Cardiac muscle cell (in vitro differentiated cells and primary cell): ENCODE measurements around the gene ABHD1. TPM values are rescaled to one million over a fixed set of nuclear protein-coding genes. Genes with fewer than 3 reads are reported as not detected.

Experiments used
- DNase-seq, 2 donors: peaks; one replicate each; pipeline versions ENCODE4 v3.0.0 to v3.0.0-alpha.2; 2010 to 2017; ENCODE audit warnings: low read depth in 1 of 2, low spot score in 1 of 2
- H3K27ac ChIP-seq: fragments of 200-600 bp; sonication (generic); 2 replicates; pipeline ENCODE4 v1.5.1; 2016
- H3K27me3 ChIP-seq: fragments of 200-600 bp; sonication (generic); 2 replicates; pipeline ENCODE4 v1.6.0; 2016; ENCODE audit warnings: control low read depth
- H3K36me3 ChIP-seq: fragments of 200-600 bp; sonication (generic); 2 replicates; pipeline ENCODE4 v1.5.1; 2016; ENCODE audit warnings: control low read depth
- H3K4me1 ChIP-seq: fragments of 200-600 bp; sonication (generic); 2 replicates; pipeline ENCODE4 v1.8.1; 2017; ENCODE audit warnings: low read depth, mild to moderate bottlenecking, mixed run types
- H3K4me3 ChIP-seq: fragments of 200-600 bp; sonication (generic); 2 replicates; pipeline ENCODE4 v1.5.1; 2016; ENCODE audit warnings: mild to moderate bottlenecking
- H3K9me3 ChIP-seq: fragments of 200-600 bp; sonication (generic); 2 replicates; pipeline ENCODE4 v1.5.1; 2017; ENCODE audit warnings: low read depth, mild to moderate bottlenecking, control low read depth
- polyA plus RNA-seq: library from polyadenylated mRNA; unstranded; fragments of >200 nt; fragmentation: Nextera tagmentation; extraction: Ambion mirVana; gene quantifications from 2 replicates; pipeline ENCODE4 v1.2.1, GENCODE V29; 2016
- total RNA-seq: library from RNA; depleted of rRNA; stranded (reverse); fragments of >200 nt; gene quantifications from 2 replicates; pipeline ENCODE4 v1.2.3, GENCODE V29; 2016
- TF ChIP-seq, protein P1 (sequence below): IDR thresholded peaks from 2 replicates; pipeline ENCODE4 v1.5.1; 2012; ENCODE audit warnings: low read depth, mild to moderate bottlenecking, low read length

The ABHD1 gene
- total and polyA plus RNA-seq, 2 experiments from 2014 or later: 0.27 to 2.0 TPM

DNA sequence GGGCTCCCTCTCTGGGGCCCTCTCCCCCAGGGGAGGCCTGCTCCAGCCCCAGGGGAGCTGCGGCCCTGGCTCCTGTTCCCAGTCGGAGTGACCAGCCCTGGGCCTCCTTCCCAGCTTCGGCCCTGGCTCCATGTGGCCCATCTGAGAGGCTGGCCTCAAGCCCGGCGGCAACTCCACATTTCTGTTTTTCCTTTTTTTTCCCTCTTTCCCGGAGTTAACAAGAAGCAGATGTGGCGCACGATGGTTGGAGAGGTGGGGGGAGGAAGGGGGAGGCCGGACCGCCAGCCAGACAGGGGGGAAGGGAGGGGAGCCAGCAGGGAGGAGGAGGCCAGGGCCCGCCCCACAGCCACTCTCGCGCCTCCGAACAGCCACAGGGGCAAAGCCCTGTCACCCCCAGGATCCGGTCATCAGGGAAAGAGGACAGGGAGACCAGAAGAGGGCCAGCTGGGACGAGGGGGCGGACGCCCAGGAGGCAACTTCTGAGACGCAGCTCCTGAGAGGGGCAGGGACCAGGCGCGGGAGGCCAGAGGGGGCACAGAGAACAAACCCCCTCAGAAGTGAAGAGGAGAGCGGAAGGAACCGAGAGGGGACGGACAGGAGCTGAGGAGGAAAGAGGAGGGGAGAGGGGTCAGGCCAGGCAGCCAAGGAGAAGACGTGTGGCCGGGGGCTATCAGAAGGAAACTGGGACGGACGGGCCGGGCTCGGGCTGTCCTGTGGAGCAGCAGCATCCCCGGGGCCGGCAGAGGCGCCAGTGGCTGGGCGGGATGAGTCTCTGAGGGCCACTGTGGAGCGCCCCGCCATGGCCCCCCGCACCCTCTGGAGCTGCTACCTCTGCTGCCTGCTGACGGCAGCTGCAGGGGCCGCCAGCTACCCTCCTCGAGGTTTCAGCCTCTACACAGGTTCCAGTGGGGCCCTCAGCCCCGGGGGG, 45.1 kb upstream of the ABHD1 start, which contains the start of gene EMILIN1:
Gene EMILIN1 (plus strand): TSS at position 349 of the 928 bp plus-strand sequence. CDS start 451 bp downstream, at position 800.
- no peaks in the 10 kb centered on the region for H3K36me3 ChIP-seq
- no peaks in the 10 kb centered on the region for H3K9me3 ChIP-seq
- DNase-seq: peak; percentile 25 to 99
- H3K4me3 ChIP-seq: no peak within 1 kb of the TSS
- no peaks in the 10 kb centered on the region for H3K27me3 ChIP-seq
- peak within 1 kb of the TSS; percentile 68 for H3K27ac ChIP-seq
- peaks cover 24% of the 10 kb centered on the region for H3K4me1 ChIP-seq
- TF ChIP-seq, protein P1, sequence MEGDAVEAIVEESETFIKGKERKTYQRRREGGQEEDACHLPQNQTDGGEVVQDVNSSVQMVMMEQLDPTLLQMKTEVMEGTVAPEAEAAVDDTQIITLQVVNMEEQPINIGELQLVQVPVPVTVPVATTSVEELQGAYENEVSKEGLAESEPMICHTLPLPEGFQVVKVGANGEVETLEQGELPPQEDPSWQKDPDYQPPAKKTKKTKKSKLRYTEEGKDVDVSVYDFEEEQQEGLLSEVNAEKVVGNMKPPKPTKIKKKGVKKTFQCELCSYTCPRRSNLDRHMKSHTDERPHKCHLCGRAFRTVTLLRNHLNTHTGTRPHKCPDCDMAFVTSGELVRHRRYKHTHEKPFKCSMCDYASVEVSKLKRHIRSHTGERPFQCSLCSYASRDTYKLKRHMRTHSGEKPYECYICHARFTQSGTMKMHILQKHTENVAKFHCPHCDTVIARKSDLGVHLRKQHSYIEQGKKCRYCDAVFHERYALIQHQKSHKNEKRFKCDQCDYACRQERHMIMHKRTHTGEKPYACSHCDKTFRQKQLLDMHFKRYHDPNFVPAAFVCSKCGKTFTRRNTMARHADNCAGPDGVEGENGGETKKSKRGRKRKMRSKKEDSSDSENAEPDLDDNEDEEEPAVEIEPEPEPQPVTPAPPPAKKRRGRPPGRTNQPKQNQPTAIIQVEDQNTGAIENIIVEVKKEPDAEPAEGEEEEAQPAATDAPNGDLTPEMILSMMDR: peak; percentile 13

DNA sequence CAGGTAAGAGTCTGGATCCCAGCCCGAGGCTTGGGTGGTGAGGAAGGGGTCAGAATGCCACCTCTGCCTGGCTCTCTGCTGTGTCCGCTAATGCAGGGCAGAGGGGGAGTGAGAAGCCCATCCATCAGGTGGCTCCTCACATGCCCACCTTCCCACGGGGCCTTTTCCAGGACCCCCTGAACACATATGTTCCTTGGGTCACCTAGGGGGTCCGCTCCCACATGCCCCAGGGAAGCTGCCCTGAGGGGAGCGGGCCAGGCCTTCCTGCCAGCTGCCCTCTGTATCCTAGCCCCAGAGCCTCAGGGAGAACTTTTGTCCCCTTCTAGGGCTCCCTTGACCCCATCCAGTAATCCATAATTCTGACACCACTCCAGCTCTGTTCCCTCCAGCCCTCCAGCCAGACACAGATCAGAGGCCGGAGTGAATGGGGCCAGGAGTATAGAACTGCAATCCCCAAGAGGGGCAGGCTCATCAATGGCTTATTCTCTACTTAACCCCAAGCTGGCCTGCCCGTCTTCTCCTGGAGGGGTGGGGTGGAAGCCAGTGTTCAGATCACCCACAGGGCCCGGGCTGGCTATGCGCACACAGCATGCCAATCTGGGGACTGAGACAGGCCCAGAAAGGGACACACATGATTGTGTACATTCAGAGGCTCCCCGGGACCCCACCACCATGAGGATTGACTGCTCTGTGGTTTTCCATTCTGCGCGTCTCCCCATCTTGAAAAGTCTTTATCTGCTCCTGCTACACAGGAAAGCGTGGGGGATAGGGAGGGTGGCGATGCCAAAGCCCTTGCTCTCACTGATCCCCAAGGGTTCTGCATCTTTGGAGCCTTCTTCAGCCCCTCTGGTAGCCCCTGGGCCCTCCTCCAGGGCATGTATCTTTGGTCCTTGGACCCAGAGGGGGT, 44.1 kb upstream of the ABHD1 start:
- Histone ChIP-seq H3K4me3 (no peak overlapping the region), H3K4me1 (peaks cover 19% of the 10 kb centered on the region), H3K27me3 (no peaks in the 10 kb centered on the region), H3K9me3 (no peaks in the 10 kb centered on the region), H3K36me3 (no peaks in the 10 kb centered on the region), H3K27ac (peak overlapping the region; percentile 68)
- TF ChIP-seq, protein P1: no peak
- peak in 1 of 2 donors; percentile 22 for DNase-seq

DNA sequence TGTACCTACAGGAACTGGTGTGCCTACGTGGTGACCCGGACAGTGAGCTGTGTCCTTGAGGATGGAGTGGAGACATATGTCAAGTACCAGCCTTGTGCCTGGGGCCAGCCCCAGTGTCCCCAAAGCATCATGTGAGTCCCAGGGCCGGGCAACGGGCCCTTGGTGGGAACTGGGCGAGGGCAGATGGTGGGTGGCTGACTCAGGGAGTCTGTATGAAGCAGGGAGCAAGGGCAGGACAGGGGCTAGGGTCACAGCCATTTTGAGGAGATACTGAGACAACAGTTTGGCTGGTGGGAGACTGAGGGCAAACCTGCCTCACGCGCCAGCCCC, 43.5 kb upstream of the ABHD1 start:
- H3K4me1 ChIP-seq: peaks cover 19% of the 10 kb centered on the region
- H3K9me3 ChIP-seq: no peaks in the 10 kb centered on the region
- H3K27ac ChIP-seq: no peak overlapping the region
- H3K36me3 ChIP-seq: no peaks in the 10 kb centered on the region
- no peaks in the 10 kb centered on the region for H3K27me3 ChIP-seq
- TF ChIP-seq, protein P1: no peak
- no peak overlapping the region for H3K4me3 ChIP-seq
- DNase-seq: no peak

DNA sequence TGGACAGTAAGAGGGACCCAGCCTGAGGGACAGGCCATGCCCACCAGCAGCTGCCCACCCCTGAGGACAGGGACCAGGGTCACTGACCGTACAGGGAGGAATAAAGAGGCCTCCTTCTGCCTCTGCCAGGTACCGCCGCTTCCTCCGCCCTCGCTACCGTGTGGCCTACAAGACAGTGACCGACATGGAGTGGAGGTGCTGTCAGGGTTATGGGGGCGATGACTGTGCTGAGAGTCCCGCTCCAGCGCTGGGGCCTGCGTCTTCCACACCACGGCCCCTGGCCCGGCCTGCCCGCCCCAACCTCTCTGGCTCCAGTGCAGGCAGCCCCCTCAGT, 43.0 kb upstream of the ABHD1 start:
- no peak for DNase-seq
- no peak overlapping the region for H3K4me3 ChIP-seq
- no peaks in the 10 kb centered on the region for H3K27me3 ChIP-seq
- no peaks in the 10 kb centered on the region for H3K9me3 ChIP-seq
- peak overlapping the region; percentile 68 for H3K27ac ChIP-seq
- TF ChIP-seq, protein P1: no peak
- no peaks in the 10 kb centered on the region for H3K36me3 ChIP-seq
- peaks cover 19% of the 10 kb centered on the region for H3K4me1 ChIP-seq

DNA sequence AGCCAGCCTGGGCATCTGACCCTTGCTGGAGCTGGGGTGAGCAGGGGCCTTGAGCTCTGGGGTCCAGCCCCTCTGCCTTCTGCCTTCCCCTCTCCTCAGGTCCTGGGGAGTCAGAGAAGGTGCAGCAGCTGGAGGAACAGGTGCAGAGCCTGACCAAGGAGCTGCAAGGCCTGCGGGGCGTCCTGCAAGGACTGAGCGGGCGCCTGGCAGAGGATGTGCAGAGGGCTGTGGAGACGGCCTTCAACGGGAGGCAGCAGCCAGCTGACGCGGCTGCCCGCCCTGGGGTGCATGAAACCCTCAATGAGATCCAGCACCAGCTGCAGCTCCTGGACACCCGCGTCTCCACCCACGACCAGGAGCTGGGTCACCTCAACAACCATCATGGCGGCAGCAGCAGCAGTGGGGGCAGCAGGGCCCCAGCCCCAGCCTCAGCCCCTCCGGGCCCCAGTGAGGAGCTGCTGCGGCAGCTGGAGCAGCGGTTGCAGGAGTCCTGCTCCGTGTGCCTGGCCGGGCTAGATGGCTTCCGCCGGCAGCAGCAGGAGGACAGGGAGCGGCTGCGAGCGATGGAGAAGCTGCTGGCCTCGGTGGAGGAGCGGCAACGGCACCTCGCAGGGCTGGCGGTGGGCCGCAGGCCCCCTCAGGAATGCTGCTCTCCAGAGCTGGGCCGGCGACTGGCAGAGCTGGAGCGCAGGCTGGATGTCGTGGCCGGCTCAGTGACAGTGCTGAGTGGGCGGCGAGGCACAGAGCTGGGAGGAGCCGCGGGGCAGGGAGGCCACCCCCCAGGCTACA, 41.4 kb upstream of the ABHD1 start:
- H3K36me3 ChIP-seq: no peaks in the 10 kb centered on the region
- peaks cover 20% of the 10 kb centered on the region for H3K4me1 ChIP-seq
- no peak for DNase-seq
- H3K27me3 ChIP-seq: no peaks in the 10 kb centered on the region
- no peak overlapping the region for H3K4me3 ChIP-seq
- TF ChIP-seq, protein P1: no peak
- no peaks in the 10 kb centered on the region for H3K9me3 ChIP-seq
- H3K27ac ChIP-seq: peak overlapping the region; percentile 87
